Measurements from ENCODE around the gene SCLT1.

DNA sequence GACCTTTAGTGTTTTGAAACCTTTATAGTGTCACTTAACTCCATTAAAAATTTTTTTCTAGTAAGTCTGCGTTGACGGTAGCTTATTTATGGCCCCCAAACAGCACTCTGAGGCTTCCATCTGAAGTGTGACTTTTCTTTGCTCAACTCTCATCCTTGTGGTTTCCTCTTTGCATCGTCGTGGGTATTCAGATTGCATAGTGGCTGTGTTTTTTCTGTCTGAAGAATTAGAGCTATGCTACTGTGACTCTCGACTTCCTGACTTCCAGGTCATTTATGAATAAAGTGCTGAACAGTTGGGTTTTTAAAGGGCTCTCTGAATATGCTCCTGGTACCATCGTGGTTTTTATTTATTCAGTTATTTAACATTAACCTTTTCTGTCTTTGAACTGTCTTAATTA, 238.9 kb downstream of the SCLT1 start:
- TF ChIP-seq BHLHE40 (IDR thresholded peaks at IDR 0.05; ENCODE audit: low read depth, low read length) (no peak), POLR2A (IDR thresholded peaks at IDR 0.05; ENCODE audit: low read depth, low read length) (no peak), SMC3 (IDR thresholded peaks at IDR 0.05; ENCODE audit: low read depth, low read length) (no peak)
- TF ChIP-seq, protein P1, sequence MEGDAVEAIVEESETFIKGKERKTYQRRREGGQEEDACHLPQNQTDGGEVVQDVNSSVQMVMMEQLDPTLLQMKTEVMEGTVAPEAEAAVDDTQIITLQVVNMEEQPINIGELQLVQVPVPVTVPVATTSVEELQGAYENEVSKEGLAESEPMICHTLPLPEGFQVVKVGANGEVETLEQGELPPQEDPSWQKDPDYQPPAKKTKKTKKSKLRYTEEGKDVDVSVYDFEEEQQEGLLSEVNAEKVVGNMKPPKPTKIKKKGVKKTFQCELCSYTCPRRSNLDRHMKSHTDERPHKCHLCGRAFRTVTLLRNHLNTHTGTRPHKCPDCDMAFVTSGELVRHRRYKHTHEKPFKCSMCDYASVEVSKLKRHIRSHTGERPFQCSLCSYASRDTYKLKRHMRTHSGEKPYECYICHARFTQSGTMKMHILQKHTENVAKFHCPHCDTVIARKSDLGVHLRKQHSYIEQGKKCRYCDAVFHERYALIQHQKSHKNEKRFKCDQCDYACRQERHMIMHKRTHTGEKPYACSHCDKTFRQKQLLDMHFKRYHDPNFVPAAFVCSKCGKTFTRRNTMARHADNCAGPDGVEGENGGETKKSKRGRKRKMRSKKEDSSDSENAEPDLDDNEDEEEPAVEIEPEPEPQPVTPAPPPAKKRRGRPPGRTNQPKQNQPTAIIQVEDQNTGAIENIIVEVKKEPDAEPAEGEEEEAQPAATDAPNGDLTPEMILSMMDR (conservative IDR thresholded peaks at IDR 0.05; ENCODE audit: low read depth, low read length) = no peak
